ENCODE data around the gene ZFP30. TPM values are rescaled to one million over a fixed set of nuclear protein-coding genes. Genes with fewer than 3 reads are reported as not detected.

The ZFP30 gene
- total and polyA plus RNA-seq, 2 of the 13 experiments (the other 11 are each of a cell fraction or from before 2014, with no cell fraction given), result 3.4 to 19.2 TPM

DNA sequence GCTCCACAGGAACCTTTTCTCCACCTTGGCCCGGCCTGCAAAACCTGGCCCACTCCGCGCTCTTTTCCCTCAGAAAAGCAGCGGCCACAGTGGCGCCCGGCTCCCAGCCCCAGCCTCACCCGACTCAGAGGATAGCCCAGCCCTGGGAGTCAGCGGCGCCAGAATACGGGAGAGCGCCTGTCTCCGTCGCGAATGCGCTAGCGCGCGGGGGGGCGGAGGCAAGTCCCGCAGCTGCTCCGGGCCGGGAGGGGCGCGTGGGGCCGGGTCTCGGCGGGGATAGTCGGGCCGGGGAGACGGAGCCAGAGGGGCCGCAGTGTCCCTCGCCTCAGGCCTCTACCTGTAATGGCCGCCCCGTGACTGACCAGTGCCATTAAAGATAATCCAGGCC is at the start of gene ZFP30 (continued):
- TF ChIP-seq, protein P1, sequence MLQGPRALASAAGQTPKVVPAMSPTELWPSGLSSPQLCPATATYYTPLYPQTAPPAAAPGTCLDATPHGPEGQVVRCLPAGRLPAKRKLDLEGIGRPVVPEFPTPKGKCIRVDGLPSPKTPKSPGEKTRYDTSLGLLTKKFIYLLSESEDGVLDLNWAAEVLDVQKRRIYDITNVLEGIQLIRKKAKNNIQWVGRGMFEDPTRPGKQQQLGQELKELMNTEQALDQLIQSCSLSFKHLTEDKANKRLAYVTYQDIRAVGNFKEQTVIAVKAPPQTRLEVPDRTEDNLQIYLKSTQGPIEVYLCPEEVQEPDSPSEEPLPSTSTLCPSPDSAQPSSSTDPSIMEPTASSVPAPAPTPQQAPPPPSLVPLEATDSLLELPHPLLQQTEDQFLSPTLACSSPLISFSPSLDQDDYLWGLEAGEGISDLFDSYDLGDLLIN (CRISPR knock-in tag; IDR thresholded peaks at IDR 0.05; ENCODE audit: borderline replicate concordance), result no peak
- no peak for TF ChIP-seq MIXL1 (CRISPR knock-in tag; IDR thresholded peaks at IDR 0.05)
- TF ChIP-seq CC2D1A (CRISPR knock-in tag; IDR thresholded peaks at IDR 0.05), result 0 out of 2 replicates have a peak, but pooled peaks have one; percentile 10
- no peak for TF ChIP-seq NCOR1 (IDR thresholded peaks at IDR 0.05; ENCODE audit: borderline replicate concordance, low read length)
- no peak for TF ChIP-seq ZNF136 (CRISPR knock-in tag; IDR thresholded peaks at IDR 0.05; ENCODE audit: low read depth)
- TF ChIP-seq KLF9 (CRISPR knock-in tag; IDR thresholded peaks at IDR 0.05; ENCODE audit: low read depth), result no peak
- TF ChIP-seq, protein P2, sequence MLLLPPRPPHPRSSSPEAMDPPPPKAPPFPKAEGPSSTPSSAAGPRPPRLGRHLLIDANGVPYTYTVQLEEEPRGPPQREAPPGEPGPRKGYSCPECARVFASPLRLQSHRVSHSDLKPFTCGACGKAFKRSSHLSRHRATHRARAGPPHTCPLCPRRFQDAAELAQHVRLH (CRISPR knock-in tag; IDR thresholded peaks at IDR 0.05; ENCODE audit: borderline replicate concordance, low read depth), result no peak; the same call in 1 of the 2 replicates
- 0 out of 2 replicates have a peak, but pooled peaks have one; percentile 46 for TF ChIP-seq KDM5A (IDR thresholded peaks at IDR 0.05; ENCODE audit: borderline replicate concordance, low read length)
- TF ChIP-seq, protein P3, sequence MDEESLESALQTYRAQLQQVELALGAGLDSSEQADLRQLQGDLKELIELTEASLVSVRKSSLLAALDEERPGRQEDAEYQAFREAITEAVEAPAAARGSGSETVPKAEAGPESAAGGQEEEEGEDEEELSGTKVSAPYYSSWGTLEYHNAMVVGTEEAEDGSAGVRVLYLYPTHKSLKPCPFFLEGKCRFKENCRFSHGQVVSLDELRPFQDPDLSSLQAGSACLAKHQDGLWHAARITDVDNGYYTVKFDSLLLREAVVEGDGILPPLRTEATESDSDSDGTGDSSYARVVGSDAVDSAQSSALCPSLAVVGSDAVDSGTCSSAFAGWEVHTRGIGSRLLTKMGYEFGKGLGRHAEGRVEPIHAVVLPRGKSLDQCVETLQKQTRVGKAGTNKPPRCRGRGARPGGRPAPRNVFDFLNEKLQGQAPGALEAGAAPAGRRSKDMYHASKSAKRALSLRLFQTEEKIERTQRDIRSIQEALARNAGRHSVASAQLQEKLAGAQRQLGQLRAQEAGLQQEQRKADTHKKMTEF (CRISPR knock-in tag; IDR thresholded peaks at IDR 0.05), result no peak
- no peak for TF ChIP-seq YEATS4 (CRISPR knock-in tag; IDR thresholded peaks at IDR 0.05; ENCODE audit: borderline replicate concordance)
- TF ChIP-seq MAFF (IDR thresholded peaks at IDR 0.05; ENCODE audit: low read depth, low read length), result no peak
- TF ChIP-seq SYNCRIP (IDR thresholded peaks at IDR 0.05; ENCODE audit: insufficient read depth, low read depth, low read length), result no peak
- no peak for TF ChIP-seq FOXA1 (IDR thresholded peaks at IDR 0.05)
- no peak; the same call in 1 of the 2 replicates for TF ChIP-seq FOXA1 (CRISPR knock-in tag; IDR thresholded peaks at IDR 0.05)
- TF ChIP-seq ZNF350 (CRISPR knock-in tag; IDR thresholded peaks at IDR 0.05; ENCODE audit: borderline replicate concordance, low read depth), result no peak
- no peak for TF ChIP-seq ARID2 (CRISPR knock-in tag; IDR thresholded peaks at IDR 0.05; ENCODE audit: borderline replicate concordance)
- TF ChIP-seq, protein P4, sequence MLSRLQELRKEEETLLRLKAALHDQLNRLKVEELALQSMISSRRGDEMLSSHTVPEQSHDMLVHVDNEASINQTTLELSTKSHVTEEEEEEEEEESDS (CRISPR knock-in tag; IDR thresholded peaks at IDR 0.05; ENCODE audit: borderline replicate concordance), result no peak
- peak; percentile 94; the same call in 1 of the 2 replicates for TF ChIP-seq ZNF790 (CRISPR knock-in tag; IDR thresholded peaks at IDR 0.05; ENCODE audit: borderline replicate concordance)
- 0 out of 2 replicates have a peak, but pooled peaks have one; percentile 14 for TF ChIP-seq ARNT2 (CRISPR knock-in tag; IDR thresholded peaks at IDR 0.05; ENCODE audit: low read depth)
- no peak for TF ChIP-seq ZNF331 (CRISPR knock-in tag; IDR thresholded peaks at IDR 0.05)
- no peak for TF ChIP-seq GTF2F1 (IDR thresholded peaks at IDR 0.05; ENCODE audit: low read length)
- no peak for TF ChIP-seq ZNF230 (CRISPR knock-in tag; IDR thresholded peaks at IDR 0.05)
- no peak for TF ChIP-seq ZNF260 (CRISPR knock-in tag; IDR thresholded peaks at IDR 0.05; ENCODE audit: borderline replicate concordance, low read depth)
- TF ChIP-seq ZMYM4 (CRISPR knock-in tag; IDR thresholded peaks at IDR 0.05), result no peak
- TF ChIP-seq, protein P5, sequence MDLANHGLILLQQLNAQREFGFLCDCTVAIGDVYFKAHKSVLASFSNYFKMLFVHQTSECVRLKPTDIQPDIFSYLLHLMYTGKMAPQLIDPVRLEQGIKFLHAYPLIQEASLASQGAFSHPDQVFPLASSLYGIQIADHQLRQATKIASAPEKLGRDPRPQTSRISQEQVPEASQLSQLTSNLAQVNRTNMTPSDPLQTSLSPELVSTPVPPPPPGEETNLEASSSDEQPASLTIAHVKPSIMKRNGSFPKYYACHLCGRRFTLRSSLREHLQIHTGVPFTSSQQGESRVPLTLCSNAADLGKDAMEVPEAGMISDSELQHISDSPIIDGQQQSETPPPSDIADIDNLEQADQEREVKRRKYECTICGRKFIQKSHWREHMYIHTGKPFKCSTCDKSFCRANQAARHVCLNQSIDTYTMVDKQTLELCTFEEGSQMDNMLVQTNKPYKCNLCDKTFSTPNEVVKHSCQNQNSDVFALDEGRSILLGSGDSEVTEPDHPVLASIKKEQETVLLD (CRISPR knock-in tag; IDR thresholded peaks at IDR 0.05; ENCODE audit: low read depth), result 0 out of 2 replicates have a peak, but pooled peaks have one; percentile 45
- TF ChIP-seq NR2F6 (IDR thresholded peaks at IDR 0.05), result no peak
- TF ChIP-seq NR2F6 (CRISPR knock-in tag; IDR thresholded peaks at IDR 0.05), result no peak
- TF ChIP-seq ZNF629 (CRISPR knock-in tag; conservative IDR thresholded peaks at IDR 0.05), result 0 out of 2 replicates have a peak, but pooled peaks have one; percentile 3
- TF ChIP-seq GLI4 (CRISPR knock-in tag; IDR thresholded peaks at IDR 0.05; ENCODE audit: borderline replicate concordance), result peak; percentile 43; the same call in 1 of the 2 replicates
- TF ChIP-seq TP53 (CRISPR knock-in tag; conservative IDR thresholded peaks at IDR 0.05), result no peak
